Measurements from ENCODE around the gene SUPT20H.

GRCh38 chr13:37047032-37047431 is 12.5 kb downstream of the SUPT20H start:
- TF ChIP-seq EZH2 (IDR thresholded peaks at IDR 0.05; ENCODE audit: borderline replicate concordance, control insufficient read depth, low read depth, low read length): no peak
- no peak for TF ChIP-seq POLR2A (IDR thresholded peaks at IDR 0.05; ENCODE audit: low read depth, low read length)
- TF ChIP-seq CTCF (IDR thresholded peaks at IDR 0.05 in 2 of 3, conservative IDR thresholded peaks at IDR 0.05 in 1 of 3; ENCODE audit: control insufficient read depth in 2 of 3, extremely low read depth in 1 of 3, insufficient read depth in 1 of 3, low read depth in 3 of 3, low read length in 3 of 3): no peak
- no peak for TF ChIP-seq ATF3 (IDR thresholded peaks at IDR 0.05; ENCODE audit: borderline replicate concordance, extremely low read depth, low read depth, low read length)
- TF ChIP-seq E2F4 (IDR thresholded peaks at IDR 0.05; ENCODE audit: low read depth, low read length): no peak
- no peak for TF ChIP-seq SP1 (IDR thresholded peaks at IDR 0.05; ENCODE audit: low read depth, low read length)
- no peak for TF ChIP-seq BHLHE40 (IDR thresholded peaks at IDR 0.05; ENCODE audit: borderline replicate concordance in 1 of 2, low read depth in 2 of 2, low read length in 1 of 2)

All from GM12878 (cell line).